HG02763 (cell line): ENCODE data around the gene DPF3.

Source experiments
- ATAC-seq: cut with Tn5 transposase; IDR thresholded peaks from one replicate; pipeline ENCODE4 v1.9.1; 2021; ENCODE audit warnings: mild to moderate bottlenecking, moderate library complexity; ENCODE audit not compliant: unreplicated experiment

Gene DPF3

GRCh38 chr14:72745546-72745945, 148.4 kb downstream of the DPF3 start:
- ATAC-seq = no peak

DNA sequence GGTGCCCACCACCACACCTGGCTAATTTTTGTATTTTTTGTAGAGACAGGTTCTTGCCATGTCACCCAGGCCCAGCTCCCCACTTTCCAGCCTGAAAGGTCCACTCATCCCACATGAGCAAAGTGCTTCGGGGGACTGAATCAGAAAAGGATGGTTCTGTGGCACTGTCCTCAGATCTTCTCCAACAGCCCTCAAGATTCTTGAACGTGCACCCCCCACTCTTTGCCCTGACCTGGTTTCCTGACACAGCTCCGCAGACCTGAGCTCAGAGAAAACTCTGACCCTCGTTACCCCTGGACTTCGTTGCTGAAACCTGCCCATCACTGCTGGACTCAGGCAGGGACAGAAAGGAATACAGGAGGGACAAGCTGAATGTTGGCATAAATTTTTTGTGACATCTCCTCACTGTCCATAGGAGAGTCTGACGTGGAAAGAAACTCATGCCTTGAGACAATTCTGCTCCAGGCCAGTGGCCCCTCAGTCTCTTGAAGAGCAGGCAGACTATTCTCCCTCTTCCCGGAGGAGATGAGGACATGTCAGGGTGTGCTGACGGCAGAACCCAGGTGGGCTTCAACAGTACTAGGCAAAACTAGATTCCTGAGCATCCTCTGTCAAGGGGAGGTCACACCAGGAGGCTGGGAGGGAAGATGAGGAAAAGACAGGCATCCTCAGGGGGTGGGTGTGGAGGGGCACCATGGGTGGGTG, 149.3 kb downstream of the DPF3 start:
- no peak for ATAC-seq

DNA sequence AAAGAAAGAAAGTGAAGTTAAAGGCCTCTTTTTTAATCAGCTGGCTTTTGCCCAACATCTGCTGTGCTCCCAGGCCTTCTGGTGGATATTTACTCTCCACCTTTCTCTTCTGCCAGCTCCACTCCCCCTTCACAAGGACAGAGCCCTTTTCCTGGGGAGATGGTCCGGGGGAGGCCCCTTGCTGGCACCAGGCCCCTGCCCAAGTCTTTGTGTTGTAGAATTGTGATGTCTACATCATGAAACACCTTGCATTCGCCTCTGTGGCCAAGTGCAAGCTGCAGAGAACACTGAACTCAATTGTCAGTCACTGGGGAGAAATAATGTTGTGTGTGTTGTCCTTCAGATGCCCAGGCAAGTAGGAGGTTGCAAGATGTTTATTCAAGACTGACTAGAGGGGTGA, 150.3 kb downstream of the DPF3 start:
- no peak for ATAC-seq

DNA sequence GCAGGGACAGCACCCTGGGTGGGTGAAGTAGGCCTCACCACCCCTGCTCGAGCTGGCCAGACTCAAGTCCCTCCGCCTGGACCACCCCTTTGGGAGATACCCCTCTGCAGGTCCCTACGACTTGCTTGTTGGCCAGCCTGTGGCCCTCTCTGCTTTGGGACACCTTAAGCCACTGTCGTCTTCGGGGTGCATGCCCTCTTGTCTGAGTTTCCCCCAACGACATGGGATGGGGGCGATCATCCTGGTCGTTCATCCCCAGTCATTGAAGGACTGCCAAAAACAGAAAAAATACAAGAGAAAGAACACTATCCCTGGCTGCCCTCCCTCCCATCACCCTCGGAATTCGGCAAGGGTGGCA, 151.1 kb downstream of the DPF3 start:
- no peak for ATAC-seq

DNA sequence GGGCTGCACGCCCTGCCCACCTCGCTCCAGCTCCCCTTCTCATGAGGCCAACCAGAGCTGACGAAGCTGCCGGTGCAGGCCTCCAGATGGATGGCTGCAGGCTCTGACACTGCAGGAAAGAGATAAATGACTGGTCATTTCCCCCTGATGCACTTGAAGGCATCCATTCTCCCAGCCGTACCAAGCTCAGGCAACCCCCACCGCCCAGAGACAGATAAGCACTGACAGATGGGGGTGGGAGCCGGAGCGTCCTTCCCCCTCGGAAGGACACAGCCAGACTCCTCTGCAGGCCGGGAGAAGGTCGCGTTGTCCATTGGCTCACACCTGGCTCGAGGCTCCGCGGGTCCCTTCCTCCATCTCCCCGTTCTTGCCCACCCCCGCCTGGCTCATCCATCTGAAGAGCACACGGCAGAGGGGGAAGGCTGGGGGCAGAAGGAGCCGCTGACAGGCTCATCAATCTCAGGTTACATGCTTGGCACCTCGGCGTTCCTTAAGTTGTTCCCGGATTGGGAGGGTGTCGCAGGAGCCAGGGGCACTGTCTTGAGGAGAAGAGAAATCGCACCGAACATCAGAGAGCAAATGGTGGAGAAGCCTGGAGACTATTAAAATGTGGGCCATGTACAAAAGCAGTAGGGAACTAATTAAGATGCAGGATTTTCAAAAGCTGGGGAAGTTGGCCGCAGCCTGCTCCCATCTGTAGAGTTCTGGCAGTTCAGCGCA, 151.6 kb downstream of the DPF3 start:
- ATAC-seq = no peak

DNA sequence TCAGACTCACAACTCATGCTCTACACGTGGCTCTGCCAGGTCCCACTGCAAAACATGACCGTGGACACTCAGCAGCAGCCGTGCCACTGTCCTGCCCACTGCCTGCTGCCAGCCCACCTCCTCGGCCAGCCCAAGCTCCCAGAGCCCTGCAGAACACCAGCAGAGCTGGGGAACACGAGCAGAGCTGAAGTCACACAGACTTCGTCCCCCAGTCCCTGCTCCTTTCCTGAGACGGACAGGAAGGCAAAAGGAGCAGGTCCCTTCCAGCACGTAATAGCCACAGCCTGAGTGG, 152.1 kb downstream of the DPF3 start:
- no peak for ATAC-seq

DNA sequence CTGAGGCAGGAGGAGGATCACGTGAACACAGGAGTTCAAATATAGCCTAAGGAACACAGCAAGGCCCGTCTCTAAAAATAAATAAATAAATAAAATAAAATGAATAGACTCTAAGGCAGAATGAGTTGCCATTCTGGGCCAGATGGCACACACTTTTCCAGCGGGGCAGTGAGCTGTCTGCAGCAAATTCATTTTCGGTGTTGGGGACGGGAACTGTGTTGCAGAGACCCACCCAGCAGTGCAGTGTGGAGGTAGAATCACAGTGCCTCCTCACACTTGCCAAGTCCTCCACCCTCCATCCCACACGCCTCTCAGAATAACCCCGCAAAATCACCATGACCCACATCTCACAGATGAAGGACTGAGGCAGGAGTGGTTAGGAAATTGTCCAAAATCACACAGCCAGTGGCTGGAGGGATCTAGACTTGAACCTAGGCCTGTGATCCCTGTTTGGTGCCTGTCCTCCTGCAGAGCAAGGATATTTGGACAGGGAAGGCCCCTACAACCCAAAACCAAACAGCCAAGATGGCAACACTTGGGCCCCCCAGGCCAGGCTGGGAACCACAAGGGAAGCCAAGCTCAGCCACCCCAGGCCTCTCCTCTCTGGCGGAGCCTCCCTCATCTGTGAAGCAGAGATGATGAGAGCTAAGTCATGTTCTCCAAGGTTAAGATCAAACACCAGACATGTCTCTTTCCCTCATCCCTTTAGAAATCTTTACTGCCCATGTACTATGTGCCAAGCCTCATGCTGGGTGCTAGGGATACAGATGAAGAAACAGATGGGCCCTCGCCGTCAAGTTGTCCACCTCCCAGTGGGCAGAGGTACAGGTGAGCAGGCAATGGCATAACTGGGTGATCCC, 152.7 kb downstream of the DPF3 start:
- no peak for ATAC-seq

GRCh38 chr14:72740504-72740961, 153.4 kb downstream of the DPF3 start:
- ATAC-seq = no peak

DNA sequence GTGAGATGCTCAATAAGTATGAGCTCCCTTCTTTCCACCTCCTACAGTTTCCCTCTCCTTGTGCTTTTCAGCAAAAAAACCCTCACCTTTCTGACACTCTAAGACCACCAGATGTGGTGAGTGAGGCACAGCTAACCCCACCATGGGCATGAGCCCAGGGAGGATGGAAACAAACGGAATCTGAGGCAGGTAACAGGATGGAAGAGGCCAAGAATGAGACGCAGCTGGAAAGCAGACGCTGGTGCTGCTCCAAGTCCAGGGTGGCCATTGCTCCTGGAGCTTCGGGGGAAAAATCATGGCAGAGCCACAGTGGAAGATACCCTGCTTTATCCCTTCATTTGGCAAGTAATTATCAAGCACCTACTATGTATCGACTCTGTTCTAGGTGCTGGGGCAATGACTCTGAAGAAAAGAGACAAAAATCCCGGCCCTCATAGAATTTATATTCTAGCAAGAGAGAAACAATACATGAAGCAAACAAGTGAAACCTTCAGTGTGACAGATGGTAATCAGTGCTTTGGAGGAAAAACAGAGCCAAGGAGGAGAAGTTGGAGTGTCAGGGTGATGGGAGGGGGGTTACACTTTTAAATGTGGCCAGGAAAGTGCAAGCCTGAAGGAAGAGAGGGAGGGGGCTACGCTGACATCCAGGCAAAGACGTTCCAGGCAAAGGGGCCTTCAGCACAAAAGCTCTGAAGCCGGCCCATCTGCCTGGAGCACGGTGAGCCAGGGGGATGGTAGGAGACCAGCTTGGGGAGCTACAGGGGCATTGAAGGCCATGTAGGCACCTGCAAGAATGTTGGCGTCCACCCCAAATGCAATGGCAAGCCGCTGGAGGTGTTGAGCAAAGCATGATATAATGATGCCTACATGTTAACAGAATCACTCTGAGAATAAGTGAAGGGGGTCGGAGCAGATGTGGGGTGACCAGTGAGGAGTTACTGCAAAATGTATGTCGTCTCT, 154.2 kb downstream of the DPF3 start:
- no peak for ATAC-seq

GRCh38 chr14:72738161-72738611, 155.7 kb downstream of the DPF3 start:
- no peak for ATAC-seq

DNA sequence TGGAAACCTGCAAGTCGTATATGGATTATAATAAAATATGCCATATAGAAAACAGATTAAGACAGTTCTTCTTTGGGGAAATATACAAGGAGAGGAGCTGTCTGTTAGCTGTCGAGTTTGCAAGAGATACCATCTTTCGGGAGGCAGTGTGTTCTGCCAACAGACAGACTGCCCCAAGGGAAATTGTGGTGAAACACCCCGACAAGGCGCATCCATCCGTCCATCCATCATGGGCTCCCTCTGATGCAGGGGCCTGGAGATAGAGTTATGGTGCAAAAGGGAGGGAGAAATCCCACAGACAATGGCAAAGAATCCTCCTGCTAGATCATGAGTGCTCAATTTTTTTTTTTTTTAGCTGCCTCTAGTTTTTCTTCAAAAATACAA, 156.3 kb downstream of the DPF3 start:
- no peak for ATAC-seq

DNA sequence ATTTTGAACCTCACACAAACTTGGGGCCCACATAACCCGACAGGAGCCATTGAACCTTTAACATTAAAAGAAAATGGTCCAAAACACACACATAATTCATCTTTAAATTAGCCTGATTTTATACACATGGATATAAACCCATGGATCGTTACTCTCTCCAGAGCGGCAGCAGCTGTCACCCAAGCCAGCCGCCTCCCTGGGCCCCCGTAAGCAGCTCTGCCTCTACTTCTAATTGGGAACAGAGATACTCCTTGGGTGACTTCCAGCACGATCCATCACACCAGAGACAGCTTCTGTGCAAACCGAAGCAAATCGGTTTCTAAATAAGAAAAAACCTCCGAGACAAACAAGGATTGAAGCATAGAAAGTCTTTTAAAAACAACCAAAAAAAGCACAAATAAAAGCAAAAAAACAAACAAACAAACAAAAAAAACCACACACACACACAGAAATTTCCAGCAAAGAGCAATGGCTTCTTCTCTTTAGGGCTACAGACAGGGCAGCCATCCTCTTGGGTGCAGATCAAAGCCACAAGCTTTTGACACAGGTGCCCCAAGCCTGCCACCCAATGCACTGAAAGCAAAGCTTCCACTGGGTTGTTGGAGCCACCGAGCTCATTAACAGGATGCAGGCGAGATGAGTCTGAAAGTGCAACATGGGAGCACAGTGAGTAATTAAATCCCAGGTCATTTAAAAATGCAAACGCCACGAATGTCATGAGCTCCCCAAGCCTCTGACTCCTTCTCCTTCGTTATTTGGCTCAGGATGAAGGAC, 156.9 kb downstream of the DPF3 start:
- ATAC-seq = no peak

GRCh38 chr14:72736308-72736707, 157.6 kb downstream of the DPF3 start:
- ATAC-seq = no peak

GRCh38 chr14:72732022-72732780, 161.7 kb downstream of the DPF3 start:
- ATAC-seq = no peak

GRCh38 chr14:72731252-72732020, 162.5 kb downstream of the DPF3 start:
- ATAC-seq = no peak

DNA sequence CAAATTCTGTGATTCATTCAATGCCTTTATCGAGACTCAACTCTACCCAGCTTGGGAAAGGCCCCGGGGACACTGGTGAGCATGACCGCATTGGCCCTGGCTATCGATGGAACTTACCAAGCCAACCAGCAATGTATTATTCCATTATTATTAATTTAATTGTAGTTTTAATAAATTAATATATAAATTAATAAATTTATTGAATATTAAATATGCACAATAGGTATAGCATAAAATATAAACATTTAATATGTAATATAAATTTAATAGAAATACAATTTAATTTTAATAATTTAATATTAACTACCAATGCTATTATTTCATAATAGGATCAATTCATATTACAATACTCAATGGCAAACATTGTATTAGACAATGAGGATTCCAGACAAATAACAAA, 163.4 kb downstream of the DPF3 start:
- ATAC-seq = no peak

GRCh38 chr14:72726444-72726843, 167.5 kb downstream of the DPF3 start:
- ATAC-seq = no peak

DNA sequence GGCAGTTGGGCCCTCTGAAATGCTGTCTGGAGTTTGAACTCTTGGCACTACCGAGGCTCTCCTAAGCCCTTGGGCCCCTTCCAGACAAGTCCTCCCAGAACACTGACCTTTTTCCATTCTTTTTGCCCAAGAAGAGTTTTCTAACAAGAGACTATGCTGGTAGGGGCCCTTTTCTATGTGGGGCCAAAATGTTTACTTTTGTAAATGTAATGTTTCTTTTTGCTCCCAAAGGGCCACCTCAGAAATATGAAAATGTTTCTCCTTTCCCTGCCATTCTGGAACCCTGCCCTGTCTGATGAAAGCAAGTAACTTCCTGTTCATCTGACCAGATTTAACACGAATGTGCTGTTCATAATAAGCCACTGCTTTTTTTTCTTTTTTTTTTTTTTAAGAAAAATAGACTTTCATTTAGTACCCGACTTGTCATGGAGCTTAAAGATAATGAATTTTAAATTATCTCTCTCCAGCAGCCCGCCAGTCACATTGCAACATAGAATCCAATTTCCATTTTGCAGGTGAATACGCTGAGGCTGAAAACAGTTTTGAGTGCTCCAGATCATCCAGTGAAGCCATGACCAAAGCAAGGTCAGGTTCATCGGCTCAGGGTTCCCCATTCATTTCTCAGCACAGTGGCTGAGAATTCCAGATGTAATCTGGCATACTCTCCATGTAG, 169.9 kb downstream of the DPF3 start:
- ATAC-seq = no peak
